ENCODE data around the gene PLCB2. TPM values are rescaled to one million over a fixed set of nuclear protein-coding genes. Genes with fewer than 3 reads are reported as not detected.

The PLCB2 gene
- total and polyA plus RNA-seq, 8 donors = 13.5 to 86.4 (median 14.9) TPM

DNA sequence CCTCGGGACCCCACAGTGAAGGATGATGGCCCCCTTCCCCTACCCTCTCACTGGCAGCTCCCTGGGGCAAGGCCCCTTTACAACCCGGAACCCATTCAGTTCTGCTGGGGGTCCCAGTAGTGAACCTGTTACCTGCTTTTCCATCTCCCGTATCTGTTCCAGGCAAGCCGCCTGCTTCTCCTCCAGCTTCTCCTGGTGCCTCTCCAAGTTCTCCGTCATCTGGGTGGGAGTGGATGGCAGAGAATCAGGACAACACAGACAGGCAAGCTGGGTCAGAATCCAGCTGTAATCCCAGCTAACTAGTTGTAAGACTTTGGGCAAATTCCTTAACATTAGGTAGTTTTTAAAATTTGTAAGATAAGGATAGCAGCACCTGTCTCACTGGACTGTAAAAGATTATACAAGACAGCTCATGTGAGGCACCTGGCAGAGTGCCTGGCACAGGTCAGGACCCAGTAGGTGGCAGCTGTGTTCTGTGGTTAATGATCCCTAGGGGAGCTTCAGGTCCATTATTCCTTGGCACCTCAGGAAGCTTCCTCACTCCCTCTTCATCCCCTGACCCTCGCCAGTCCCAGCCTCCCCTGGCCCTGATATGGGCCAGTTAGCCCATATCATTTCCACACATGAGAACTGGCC is 18.5 kb downstream of the PLCB2 start:
- H3K27me3 ChIP-seq = peaks cover 0 to 34% of the 10 kb centered on the region in 2 donors
- intact Hi-C loops (cut with DNase I) = loop anchor here in 1 of 2 donors (10.0 kb wide), 1 partner anchor 136 kb away; no protein-coding TSS in a partner anchor
- H3K4me3 ChIP-seq = no peak overlapping the region
- ATAC-seq (no peak), DNase-seq (peak in 1 of 4 donors; percentile 27)
- H3K9me3 ChIP-seq = no peaks in the 10 kb centered on the region
- no peak overlapping the region for H3K27ac ChIP-seq
- TF ChIP-seq, protein P1, sequence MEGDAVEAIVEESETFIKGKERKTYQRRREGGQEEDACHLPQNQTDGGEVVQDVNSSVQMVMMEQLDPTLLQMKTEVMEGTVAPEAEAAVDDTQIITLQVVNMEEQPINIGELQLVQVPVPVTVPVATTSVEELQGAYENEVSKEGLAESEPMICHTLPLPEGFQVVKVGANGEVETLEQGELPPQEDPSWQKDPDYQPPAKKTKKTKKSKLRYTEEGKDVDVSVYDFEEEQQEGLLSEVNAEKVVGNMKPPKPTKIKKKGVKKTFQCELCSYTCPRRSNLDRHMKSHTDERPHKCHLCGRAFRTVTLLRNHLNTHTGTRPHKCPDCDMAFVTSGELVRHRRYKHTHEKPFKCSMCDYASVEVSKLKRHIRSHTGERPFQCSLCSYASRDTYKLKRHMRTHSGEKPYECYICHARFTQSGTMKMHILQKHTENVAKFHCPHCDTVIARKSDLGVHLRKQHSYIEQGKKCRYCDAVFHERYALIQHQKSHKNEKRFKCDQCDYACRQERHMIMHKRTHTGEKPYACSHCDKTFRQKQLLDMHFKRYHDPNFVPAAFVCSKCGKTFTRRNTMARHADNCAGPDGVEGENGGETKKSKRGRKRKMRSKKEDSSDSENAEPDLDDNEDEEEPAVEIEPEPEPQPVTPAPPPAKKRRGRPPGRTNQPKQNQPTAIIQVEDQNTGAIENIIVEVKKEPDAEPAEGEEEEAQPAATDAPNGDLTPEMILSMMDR (IDR thresholded peaks at IDR 0.05) = no peak
- H3K4me1 ChIP-seq = peaks cover 0 to 25% of the 10 kb centered on the region in 2 donors
- peaks cover 0 to 76% of the 10 kb centered on the region in 2 donors for H3K36me3 ChIP-seq

DNA sequence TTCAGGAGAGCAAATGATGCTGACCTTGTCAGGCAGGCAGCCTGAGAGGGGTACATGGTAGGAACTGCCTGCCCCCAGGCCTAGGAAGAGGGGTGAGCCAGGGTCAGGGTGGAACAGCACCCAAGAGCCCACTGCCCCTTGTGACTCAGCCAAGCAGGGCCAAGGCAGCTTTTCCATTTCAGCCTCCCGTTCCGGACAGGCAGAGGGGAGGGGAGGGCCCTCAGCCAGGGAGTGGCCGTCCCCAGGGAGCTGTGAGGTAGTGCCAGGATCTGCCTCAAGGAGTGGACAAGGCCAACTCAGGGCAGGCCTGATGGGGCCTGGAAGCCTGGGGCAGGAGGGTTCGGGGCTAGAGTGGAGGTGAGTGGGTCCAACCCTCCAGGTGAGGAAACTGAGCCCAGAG is 19.8 kb downstream of the PLCB2 start:
- DNase-seq (peak in 1 of 4 donors; percentile 41), ATAC-seq (no peak)
- no peak overlapping the region for H3K27ac ChIP-seq
- peaks cover 12 to 46% of the 10 kb centered on the region in 2 donors for H3K27me3 ChIP-seq
- TF ChIP-seq, protein P1 (IDR thresholded peaks at IDR 0.05) = no peak
- H3K4me1 ChIP-seq = peaks cover 5 to 34% of the 10 kb centered on the region in 2 donors
- peaks cover 0 to 64% of the 10 kb centered on the region in 2 donors for H3K36me3 ChIP-seq
- no peaks in the 10 kb centered on the region for H3K9me3 ChIP-seq
- intact Hi-C loops (cut with DNase I) = loop anchor here in 1 of 2 donors (10.0 kb wide), 1 partner anchor 137 kb away; no protein-coding TSS in a partner anchor
- no peak overlapping the region for H3K4me3 ChIP-seq

DNA sequence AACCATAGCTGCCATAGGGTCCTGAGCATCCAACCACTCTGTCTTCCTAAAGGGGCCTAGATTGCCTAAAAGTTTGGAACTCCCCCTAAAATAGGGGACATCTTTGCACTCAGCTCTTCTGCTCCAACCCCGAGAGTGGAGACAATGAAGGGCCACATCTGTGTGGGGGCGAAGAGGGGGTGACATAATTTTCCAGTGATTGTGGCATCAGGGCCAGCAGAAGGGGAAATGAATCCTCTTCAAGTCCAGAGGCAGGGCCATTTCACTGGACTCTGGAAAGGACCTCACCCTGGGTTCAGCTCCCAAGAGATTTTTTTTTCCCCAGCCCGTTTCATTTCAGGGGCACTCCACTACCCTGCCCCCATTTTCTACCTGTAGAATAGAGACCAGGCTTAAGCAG is 20.2 kb downstream of the PLCB2 start:
- Histone ChIP-seq H3K27me3 (peaks cover 17 to 51% of the 10 kb centered on the region in 2 donors), H3K36me3 (peaks cover 0 to 59% of the 10 kb centered on the region in 2 donors), H3K4me1 (peaks cover 10 to 39% of the 10 kb centered on the region in 2 donors), H3K4me3 (no peak overlapping the region), H3K27ac (no peak overlapping the region), H3K9me3 (no peaks in the 10 kb centered on the region)
- TF ChIP-seq, protein P1 (IDR thresholded peaks at IDR 0.05) = no peak
- intact Hi-C loops (cut with DNase I) = loop anchor here in 1 of 2 donors (10.0 kb wide), 1 partner anchor 137 kb away; no protein-coding TSS in a partner anchor
- no peak for DNase-seq
- no peak for ATAC-seq

DNA sequence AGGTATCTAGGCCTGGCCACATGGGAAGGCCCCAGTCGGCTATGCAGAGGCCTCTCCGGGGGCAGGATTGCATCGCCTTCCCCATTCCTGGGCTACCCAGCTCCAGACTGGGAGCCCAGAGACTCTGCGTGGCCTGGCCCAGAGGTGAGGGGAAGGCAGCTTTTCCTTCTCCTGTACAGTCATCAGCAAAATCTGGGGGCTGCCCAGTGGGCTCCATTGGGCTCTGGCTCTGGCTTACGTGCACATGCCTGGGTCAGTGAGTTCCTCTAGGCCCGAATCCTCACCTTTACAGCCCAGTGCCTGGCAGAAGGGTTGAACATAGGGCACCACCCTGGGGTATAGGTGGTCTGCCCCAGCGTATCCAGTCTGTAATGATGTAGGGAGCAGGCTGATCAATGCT is 20.9 kb downstream of the PLCB2 start:
- H3K4me1 ChIP-seq = peaks cover 15 to 46% of the 10 kb centered on the region in 2 donors
- intact Hi-C loops (cut with DNase I) = loop anchor here in 1 of 2 donors (10.0 kb wide), 1 partner anchor 138 kb away; no protein-coding TSS in a partner anchor
- H3K27me3 ChIP-seq = peaks cover 24 to 52% of the 10 kb centered on the region in 2 donors

More for the DNA sequence above, 20.9 kb downstream of the PLCB2 start:
- H3K4me3 ChIP-seq = no peak overlapping the region
- peak in 1 of 4 donors; percentile 52 for DNase-seq
- H3K27ac ChIP-seq = no peak overlapping the region
- no peak for ATAC-seq
- TF ChIP-seq, protein P1 (IDR thresholded peaks at IDR 0.05) = no peak
- H3K9me3 ChIP-seq = no peaks in the 10 kb centered on the region
- peaks cover 0 to 52% of the 10 kb centered on the region in 2 donors for H3K36me3 ChIP-seq

All from left lung (tissue), 10 donors.